Stimulated activated CD8-positive, alpha-beta memory T cell treated with anti-CD3 and anti-CD28 coated beads, Interleukin-7, amount 100 ng/mL, for 1 hour (primary cell): Measurements from ENCODE around the gene ADRA2C.

ENCODE experiments used
- DNase-seq, 2 donors: peaks; one replicate each; pipeline ENCODE4 v3.0.0-alpha.2; 2020; ENCODE audit warnings: low read depth in 2 of 2

The ADRA2C gene

GRCh38 chr4:3766036-3766784 is at the start of gene ADRA2C:
Gene ADRA2C (plus strand): TSS chr4:3766385. CDS start chr4:3766607, 222 bp downstream.
- no peak for DNase-seq

GRCh38 chr4:3716631-3717235 is 49.5 kb upstream of the ADRA2C start:
- DNase-seq, result no peak

- DNase-seq, result no peak
Measured at GRCh38 chr4:3717241-3717640, 48.9 kb upstream of the ADRA2C start.

- DNase-seq, result no peak
Measured at GRCh38 chr4:3718462-3718861, 47.7 kb upstream of the ADRA2C start.

DNA sequence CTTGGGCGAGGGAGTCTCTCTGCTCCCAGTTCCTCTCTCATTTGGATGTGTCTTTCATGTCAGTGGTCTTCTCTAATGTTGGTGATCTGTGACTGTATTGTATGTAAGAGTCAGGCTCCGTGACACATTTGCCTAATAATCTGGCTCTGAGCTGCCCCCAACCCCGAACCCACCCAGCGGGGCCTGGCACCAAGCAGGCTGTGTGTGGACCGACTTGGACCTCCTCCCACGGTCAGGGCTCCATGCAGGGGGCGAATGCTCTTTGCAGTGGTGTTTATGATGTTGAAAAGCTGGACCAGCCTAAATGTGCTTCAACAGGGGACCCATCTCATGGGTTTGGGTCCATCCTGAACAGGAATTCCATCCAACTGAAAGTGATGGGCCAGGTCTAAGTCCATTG is 47.0 kb upstream of the ADRA2C start:
- no peak for DNase-seq

DNA sequence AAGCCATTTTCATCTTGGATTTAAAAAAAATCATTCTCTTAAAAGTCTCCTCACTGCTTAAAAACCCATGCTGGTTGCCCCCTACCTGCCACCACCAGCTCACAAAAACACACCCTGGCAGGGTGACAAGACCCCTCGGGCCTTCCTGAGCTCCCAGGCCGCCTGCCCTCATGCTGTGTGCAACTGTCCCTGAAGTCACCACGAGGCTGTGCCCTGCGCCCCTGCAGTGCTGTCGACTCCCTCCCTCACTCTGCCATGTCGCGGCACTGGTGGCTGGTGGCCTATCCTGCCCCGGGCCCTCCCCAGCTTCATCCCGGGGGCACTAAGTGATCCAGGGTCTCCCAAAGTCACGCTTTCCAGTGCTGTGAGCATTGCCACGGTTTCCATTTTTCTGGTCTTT is 46.3 kb upstream of the ADRA2C start:
- no peak for DNase-seq

DNA sequence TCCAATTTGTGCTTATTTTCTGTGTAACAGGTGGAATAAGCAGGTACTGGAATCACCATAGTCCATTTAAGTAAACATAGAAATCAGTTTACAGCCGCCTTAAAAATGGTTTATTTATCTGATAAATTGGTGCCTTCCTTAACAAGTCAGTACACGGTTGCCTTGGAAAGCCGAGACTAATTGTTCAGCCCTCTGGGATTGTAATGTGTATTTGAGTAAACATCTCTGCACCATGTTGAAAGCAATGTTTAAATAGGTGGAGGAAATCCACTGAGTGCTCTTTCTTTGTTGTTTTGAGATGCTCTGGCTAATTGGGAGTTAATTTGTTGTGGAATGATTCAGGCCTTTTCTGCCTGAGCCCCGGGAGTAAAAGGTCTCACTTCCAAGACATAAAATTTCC is 45.7 kb upstream of the ADRA2C start:
- no peak for DNase-seq

DNA sequence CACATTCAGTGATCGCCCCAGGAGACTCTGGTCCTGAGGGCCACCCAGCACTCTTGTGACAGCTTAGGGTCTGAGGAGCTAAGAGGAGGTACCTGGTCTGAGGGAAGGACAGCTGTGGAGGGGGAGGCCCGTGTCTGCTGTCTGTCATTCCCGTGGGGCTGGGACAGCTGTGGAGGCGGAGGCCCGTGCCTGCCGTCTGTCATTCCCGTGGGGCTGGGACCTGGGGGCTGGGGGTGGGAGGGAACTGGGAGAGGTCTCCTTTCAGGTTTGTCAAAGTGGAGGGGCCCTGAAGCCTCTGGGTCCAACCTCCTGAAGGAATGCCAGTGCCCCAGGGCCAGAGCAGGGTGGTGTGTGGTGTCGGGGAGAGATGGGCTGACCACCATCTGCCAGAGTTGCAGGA is 45.0 kb upstream of the ADRA2C start:
- DNase-seq, result no peak

DNA sequence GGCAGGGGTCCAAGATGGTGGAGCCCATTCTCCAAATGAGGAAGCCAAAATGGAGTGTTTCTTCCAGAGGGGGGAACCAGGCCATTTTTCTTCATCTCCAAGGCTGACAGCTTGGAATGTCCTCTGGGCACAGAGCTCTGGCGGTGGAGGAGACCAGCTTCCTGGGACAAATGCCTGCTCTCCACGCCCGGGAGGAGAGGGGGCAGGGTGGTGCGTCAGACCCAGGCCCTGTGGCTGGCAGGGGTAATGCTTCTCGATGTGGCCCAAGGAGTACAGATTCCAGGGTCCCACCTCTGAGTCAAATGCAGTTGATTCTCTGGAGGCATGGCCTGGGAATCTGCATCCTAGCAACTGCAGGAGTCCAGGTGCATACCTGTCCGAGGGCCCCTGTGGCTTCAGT is 44.6 kb upstream of the ADRA2C start:
- no peak for DNase-seq

- no peak for DNase-seq
Measured at GRCh38 chr4:3722446-3723231, 43.5 kb upstream of the ADRA2C start.

DNA sequence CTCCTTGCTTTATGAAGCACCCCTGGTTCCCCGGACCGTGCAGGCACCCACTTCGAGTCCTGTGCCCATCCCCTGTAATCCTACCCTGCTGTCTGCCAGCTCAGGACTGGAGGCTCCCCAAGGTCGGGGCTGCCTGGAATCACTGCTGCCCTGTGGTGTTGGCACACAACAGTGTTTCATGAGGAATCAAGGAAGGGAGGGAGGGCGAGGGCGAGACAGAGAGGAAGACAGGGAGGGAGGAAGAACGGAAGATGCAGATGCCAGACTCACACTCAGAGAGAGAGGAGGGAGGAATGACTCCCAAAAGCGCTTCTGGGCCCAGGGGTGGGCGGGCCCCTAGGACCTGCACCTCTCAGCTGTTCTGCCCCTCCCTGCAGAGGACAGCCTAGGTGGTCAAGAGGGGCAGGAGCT is 42.9 kb upstream of the ADRA2C start:
- no peak for DNase-seq

GRCh38 chr4:3724319-3725231 is 41.6 kb upstream of the ADRA2C start:
- no peak for DNase-seq

DNA sequence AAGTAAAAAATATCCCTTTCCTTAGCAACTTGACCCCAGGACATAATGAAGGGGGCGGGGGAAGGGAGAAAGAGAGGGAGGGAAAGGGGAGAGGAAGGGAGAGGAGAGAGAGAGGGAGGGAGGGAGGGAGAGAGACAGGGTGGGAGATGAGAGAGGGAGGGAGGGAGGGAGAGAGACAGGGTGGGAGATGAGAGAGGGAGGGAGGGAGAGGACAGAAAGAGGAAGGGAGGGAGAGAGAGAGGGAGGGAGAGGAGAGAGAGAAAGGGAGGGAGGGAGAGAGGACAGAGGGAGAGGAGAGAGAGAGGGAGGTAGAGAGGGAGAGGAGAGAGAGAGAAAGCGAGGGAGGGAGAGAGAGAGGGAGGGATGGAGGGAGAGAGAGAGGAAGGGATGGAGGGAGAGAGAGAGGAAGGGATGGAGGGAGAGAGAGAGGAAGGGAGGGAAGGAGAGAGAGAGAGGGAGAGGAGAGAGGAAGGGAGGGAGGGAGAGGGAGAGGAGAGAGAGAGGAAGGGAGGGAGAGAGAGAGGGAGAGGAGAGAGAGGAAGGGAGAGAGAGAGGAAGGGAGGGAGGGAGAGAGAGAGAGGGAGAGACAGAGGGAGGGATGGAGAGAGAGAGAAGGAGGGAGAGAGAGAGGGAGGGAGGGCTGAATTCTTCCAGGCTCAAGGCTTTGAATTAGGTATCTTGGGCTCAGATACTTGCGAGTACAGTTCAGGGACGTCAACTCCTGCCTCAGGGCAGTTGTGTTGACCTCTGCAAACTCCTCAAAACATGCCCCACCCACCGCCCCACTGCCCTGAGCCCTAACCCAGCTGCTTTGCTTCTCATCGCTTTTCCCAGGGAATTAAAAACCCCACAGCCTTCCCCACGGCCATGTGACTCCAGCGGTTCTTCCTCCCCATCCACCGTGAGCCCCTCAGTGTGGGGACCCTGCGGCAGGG is 40.0 kb upstream of the ADRA2C start:
- no peak for DNase-seq

GRCh38 chr4:3727847-3728469 is 38.2 kb upstream of the ADRA2C start:
- no peak for DNase-seq

GRCh38 chr4:3729188-3729881 is 36.9 kb upstream of the ADRA2C start:
- DNase-seq, result no peak

DNA sequence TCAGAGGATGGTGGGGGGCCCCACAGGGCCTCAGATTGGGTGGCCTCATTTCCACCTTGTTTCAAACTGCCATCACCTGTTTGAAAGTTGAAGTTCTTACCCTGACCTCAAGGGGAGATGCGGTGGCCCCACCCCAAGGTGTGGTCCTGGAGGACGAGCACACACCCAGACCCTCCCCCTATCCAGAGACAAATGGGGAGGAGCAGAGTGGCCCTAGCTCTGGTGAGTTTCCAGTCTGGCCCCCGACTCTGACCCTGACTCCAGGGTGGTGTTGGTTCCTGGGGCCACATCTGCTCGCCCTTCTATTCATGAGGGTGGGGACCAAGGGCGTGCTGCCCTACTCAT is 36.3 kb upstream of the ADRA2C start:
- DNase-seq, result no peak

GRCh38 chr4:3730422-3731190 is 35.6 kb upstream of the ADRA2C start:
- no peak for DNase-seq

GRCh38 chr4:3732076-3733028 is 33.8 kb upstream of the ADRA2C start:
- no peak for DNase-seq
